Colonic mucosa (tissue), 4 donors: ENCODE measurements around the gene ADGRF4. TPM values are rescaled to one million over a fixed set of nuclear protein-coding genes. Genes with fewer than 3 reads are reported as not detected.

ENCODE experiments used
- DNase-seq: peaks from one replicate; pipeline ENCODE4 v3.0.0-alpha.2; 2020
- H3K27ac ChIP-seq: fragments of 200-600 bp; one replicate; pipeline ENCODE4 v1.8.0; 2021
- H3K27me3 ChIP-seq: fragments of 200-600 bp; one replicate; pipeline ENCODE4 v1.8.0; 2021
- H3K36me3 ChIP-seq: fragments of 200-600 bp; one replicate; pipeline ENCODE4 v1.8.0; 2021
- H3K4me1 ChIP-seq: fragments of 200-600 bp; one replicate; pipeline ENCODE4 v1.8.0; 2021; ENCODE audit warnings: mild to moderate bottlenecking
- H3K4me3 ChIP-seq: fragments of 200-600 bp; one replicate; pipeline ENCODE4 v1.8.0; 2021
- H3K9ac ChIP-seq, 2 donors: one replicate each; pipeline ENCODE4 v1.7.0; 2013; ENCODE audit warnings: control low read depth in 2 of 2, low read depth in 2 of 2, low read length in 2 of 2
- H3K9me3 ChIP-seq: fragments of 200-600 bp; one replicate; pipeline ENCODE4 v1.8.0; 2021
- intact Hi-C: fragments of 100-400 bp; cut with DNase I; formaldehyde crosslinking; loops from one replicate; pipeline ENCODE4 v1.14.1; 2022
- total RNA-seq, 2 donors: library from RNA; stranded (reverse); fragmentation: NEBNext Ultra II Directional in 1 of 2; extraction: Animal tissue kit (Norgen Biotek cat#: 25700) in 1 of 2; gene quantifications; one replicate each; pipeline ENCODE4 v1.2.1, GENCODE V29; 2021
- TF ChIP-seq, protein P1 (sequence below): fragments of 200-600 bp; IDR thresholded peaks from one replicate; pipeline ENCODE4 v1.8.0; 2022; ENCODE audit warnings: antibody characterized with exemption, mild to moderate bottlenecking
- donor health status: healthy.
- donor health status: DM: no; HTN: no; CAD: no.
- donor health status: DM: no; HTN: no; CAD: no.

The ADGRF4 gene
- total RNA-seq, 2 donors from 2014 or later = 1.6 to 1.9 TPM

DNA sequence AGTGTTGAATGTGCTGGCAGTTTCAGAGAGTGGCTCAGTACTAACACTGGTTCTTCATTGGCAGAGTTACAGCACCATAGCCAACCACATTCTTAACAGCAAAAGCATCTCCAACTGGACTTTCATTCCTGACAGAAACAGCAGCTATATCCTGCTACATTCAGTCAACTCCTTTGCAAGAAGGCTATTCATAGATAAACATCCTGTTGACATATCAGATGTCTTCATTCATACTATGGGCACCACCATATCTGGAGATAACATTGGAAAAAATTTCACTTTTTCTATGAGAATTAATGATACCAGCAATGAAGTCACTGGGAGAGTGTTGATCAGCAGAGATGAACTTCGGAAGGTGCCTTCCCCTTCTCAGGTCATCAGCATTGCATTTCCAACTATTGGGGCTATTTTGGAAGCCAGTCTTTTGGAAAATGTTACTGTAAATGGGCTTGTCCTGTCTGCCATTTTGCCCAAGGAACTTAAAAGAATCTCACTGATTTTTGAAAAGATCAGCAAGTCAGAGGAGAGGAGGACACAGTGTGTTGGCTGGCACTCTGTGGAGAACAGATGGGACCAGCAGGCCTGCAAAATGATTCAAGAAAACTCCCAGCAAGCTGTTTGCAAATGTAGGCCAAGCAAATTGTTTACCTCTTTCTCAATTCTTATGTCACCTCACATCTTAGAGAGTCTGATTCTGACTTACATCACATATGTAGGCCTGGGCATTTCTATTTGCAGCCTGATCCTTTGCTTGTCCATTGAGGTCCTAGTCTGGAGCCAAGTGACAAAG lies 17.0 kb upstream of the ADGRF4 start:
- TF ChIP-seq, protein P1, sequence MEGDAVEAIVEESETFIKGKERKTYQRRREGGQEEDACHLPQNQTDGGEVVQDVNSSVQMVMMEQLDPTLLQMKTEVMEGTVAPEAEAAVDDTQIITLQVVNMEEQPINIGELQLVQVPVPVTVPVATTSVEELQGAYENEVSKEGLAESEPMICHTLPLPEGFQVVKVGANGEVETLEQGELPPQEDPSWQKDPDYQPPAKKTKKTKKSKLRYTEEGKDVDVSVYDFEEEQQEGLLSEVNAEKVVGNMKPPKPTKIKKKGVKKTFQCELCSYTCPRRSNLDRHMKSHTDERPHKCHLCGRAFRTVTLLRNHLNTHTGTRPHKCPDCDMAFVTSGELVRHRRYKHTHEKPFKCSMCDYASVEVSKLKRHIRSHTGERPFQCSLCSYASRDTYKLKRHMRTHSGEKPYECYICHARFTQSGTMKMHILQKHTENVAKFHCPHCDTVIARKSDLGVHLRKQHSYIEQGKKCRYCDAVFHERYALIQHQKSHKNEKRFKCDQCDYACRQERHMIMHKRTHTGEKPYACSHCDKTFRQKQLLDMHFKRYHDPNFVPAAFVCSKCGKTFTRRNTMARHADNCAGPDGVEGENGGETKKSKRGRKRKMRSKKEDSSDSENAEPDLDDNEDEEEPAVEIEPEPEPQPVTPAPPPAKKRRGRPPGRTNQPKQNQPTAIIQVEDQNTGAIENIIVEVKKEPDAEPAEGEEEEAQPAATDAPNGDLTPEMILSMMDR = no peak
- intact Hi-C loops = no loop called here
- no peak overlapping the region for H3K4me3 ChIP-seq
- H3K27ac ChIP-seq = no peak overlapping the region
- no peaks in the 10 kb centered on the region for H3K4me1 ChIP-seq
- no peaks in the 10 kb centered on the region for H3K9me3 ChIP-seq
- DNase-seq = no peak
- no peaks in the 10 kb centered on the region for H3K27me3 ChIP-seq
- no peak overlapping the region for H3K9ac ChIP-seq
- H3K36me3 ChIP-seq = no peaks in the 10 kb centered on the region

DNA sequence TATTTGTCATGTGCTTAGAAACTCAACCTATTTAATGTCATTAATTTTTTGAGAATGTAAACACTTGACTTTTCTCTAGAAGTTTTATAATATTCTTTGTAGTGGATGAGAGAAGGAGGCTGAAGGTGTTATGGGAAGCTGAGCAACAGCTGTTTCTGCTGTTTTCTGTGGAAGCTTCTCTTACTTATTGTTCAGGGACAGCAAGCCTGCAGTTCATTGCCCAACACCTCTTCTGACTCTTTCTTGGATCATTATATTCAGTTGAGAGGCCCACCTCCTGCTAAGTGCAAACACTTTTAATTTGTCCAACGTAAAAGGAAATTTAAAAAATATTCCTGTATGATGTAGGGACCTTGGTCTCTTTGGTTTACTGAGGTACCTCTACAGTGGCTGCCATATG lies 12.0 kb upstream of the ADGRF4 start:
- Histone ChIP-seq H3K27ac (no peak overlapping the region), H3K36me3 (no peaks in the 10 kb centered on the region), H3K27me3 (no peaks in the 10 kb centered on the region), H3K4me3 (no peak overlapping the region), H3K9ac (no peak overlapping the region), H3K4me1 (no peaks in the 10 kb centered on the region), H3K9me3 (no peaks in the 10 kb centered on the region)
- no peak for DNase-seq
- TF ChIP-seq, protein P1 = no peak
- intact Hi-C loops = no loop called here

DNA sequence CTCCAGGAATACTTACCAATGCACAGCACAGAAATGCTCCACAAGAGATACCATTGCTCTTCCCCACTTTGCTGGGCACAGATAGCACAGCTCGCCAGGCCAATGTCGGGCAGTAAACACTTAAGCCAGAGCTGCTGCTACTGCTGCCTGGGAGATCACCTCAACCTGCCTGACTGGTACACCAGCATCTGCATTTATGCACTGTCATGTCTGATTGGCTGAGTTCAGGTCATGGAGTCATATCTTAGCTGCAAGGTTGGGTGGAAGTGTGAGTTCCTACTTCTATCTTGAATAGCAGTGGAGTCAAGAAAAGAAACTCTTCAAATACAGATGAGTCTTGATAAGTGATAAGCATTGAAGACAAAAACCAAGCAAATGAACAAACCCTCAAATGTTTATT lies 10.9 kb upstream of the ADGRF4 start:
- no peaks in the 10 kb centered on the region for H3K36me3 ChIP-seq
- no peak overlapping the region for H3K4me3 ChIP-seq
- TF ChIP-seq, protein P1 = no peak
- no peaks in the 10 kb centered on the region for H3K4me1 ChIP-seq
- no peak for DNase-seq
- H3K9ac ChIP-seq = no peak overlapping the region
- no peak overlapping the region for H3K27ac ChIP-seq
- intact Hi-C loops = no loop called here
- no peaks in the 10 kb centered on the region for H3K9me3 ChIP-seq
- H3K27me3 ChIP-seq = no peaks in the 10 kb centered on the region

DNA sequence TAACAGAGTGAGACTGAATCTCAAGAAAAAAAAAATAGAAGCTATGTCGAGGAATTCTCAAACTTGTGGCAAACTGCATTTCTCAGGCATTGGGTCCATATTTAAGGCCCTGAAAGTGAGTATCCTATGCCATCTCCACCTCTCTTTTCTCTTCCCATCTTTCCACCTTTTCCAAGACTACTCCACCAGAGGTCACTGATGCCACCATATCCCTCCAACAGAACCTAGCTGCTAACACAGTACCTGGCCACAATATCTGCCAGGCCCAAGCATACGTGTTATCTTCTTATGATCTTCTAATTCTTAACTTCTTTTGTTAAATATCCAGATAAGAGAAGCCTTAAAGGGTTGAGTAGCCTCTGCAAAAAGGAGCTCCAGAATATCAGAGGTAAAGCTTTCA lies 8.2 kb upstream of the ADGRF4 start:
- TF ChIP-seq, protein P1 = no peak
- Histone ChIP-seq H3K4me1 (no peaks in the 10 kb centered on the region), H3K9ac (no peak overlapping the region), H3K4me3 (no peak overlapping the region), H3K9me3 (no peaks in the 10 kb centered on the region), H3K27ac (no peak overlapping the region), H3K36me3 (no peaks in the 10 kb centered on the region), H3K27me3 (no peaks in the 10 kb centered on the region)
- DNase-seq = no peak
- intact Hi-C loops = no loop called here

DNA sequence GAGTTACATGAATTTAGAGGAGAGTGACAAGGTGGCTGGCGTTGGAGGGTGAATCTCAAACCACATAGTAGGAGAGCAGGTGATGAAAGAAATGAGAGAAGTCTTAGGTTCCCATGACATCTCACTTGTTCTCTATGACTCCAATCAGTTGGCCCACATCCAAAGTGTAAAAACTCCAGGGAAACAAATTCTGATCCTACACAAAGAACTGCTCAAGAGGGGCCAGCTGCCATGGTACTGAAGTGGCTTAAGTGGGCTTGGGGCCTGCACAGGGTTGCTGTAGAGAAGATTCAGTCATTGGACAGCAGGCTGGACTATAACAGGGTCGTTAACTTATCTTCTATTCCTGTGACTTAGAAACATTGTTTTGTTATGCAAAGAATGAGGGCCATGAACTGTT lies 7.6 kb upstream of the ADGRF4 start:
- Histone ChIP-seq H3K27ac (no peak overlapping the region), H3K4me1 (no peaks in the 10 kb centered on the region), H3K4me3 (no peak overlapping the region), H3K9me3 (no peaks in the 10 kb centered on the region), H3K27me3 (no peaks in the 10 kb centered on the region), H3K9ac (no peak overlapping the region), H3K36me3 (no peaks in the 10 kb centered on the region)
- intact Hi-C loops = no loop called here
- DNase-seq = no peak
- TF ChIP-seq, protein P1 = no peak
